Panc1 (cell line): Measurements from ENCODE around the gene HTRA3. TPM values are rescaled to one million over a fixed set of nuclear protein-coding genes. Genes with fewer than 3 reads are reported as not detected.

Experiments used
- ATAC-seq: fragments of 200-7000 bp; cut with Tn5 transposase; 2 replicates; pipeline ENCODE4 v1.9.1; 2020; ENCODE audit warnings: mild to moderate bottlenecking, moderate library complexity
- BruUV-seq: library from RNA; stranded (reverse); fragments of 400-500 nt; replicated peaks from 2 replicates; lab custom pipeline; 2021; lab: Mats Ljungman, UMichigan
- CTCF ChIA-PET: fragments of 300-600 bp; sonication (Branson Sonifier 250); formaldehyde crosslinking; loops from one replicate; lab custom pipeline; 2022; ENCODE audit warnings: antibody characterized with exemption; lab: Charles Lee
- POLR2A ChIA-PET: fragments of 300-600 bp; sonication (Branson Sonifier 250); formaldehyde crosslinking; loops from one replicate; lab custom pipeline; 2022; ENCODE audit warnings: antibody characterized with exemption; lab: Charles Lee
- DNase-seq: peaks from one replicate; pipeline ENCODE4 v3.0.0-alpha.2; 2010; ENCODE audit warnings: low read depth, low spot score
- H3K27ac ChIP-seq: 2 replicates; pipeline ENCODE4 v1.5.1; 2011; ENCODE audit warnings: mild to moderate bottlenecking, low read length, inconsistent platforms
- H3K27me3 ChIP-seq: fragments of 200-500 bp; sonication (Bioruptor generic); 2 replicates; pipeline ENCODE4 v1.6.0; 2014; ENCODE audit warnings: low read length, inconsistent platforms; ENCODE audit not compliant: control insufficient read depth, insufficient read depth
- H3K36me3 ChIP-seq: fragments of 200-500 bp; sonication (Bioruptor generic); 2 replicates; pipeline ENCODE4 v1.5.1; 2014; ENCODE audit warnings: inconsistent platforms, mild to moderate bottlenecking, low read length, moderate library complexity; ENCODE audit not compliant: control insufficient read depth, insufficient read depth
- H3K4me1 ChIP-seq: 2 replicates; pipeline ENCODE4 v1.5.1; 2011; ENCODE audit warnings: inconsistent platforms, mild to moderate bottlenecking, low read length, moderate library complexity; ENCODE audit not compliant: control insufficient read depth, insufficient read depth
- H3K4me3 ChIP-seq, 2 experiments: 2 replicates each; pipeline ENCODE4 v1.5.1; 2011 to 2012; ENCODE audit warnings: low read depth in 2 of 2, low read length in 2 of 2, mild to moderate bottlenecking in 2 of 2, inconsistent platforms in 1 of 2, moderate library complexity in 1 of 2
- H3K9me3 ChIP-seq: fragments of 200-500 bp; sonication (Bioruptor generic); 2 replicates; pipeline ENCODE4 v1.5.1; 2014; ENCODE audit warnings: low read depth, mild to moderate bottlenecking, inconsistent platforms, low read length, moderate library complexity; ENCODE audit not compliant: control insufficient read depth, insufficient read depth
- CTCF ChIP-seq: fragments of 450-650 bp; IDR thresholded peaks from 2 replicates; pipeline ENCODE4 v1.5.1; 2017; ENCODE audit warnings: mild to moderate bottlenecking
- POLR2AphosphoS5 ChIP-seq: IDR thresholded peaks from 2 replicates; pipeline ENCODE4 v1.6.1; 2012; ENCODE audit warnings: mild to moderate bottlenecking, low read depth, low read length, moderate library complexity
- REST ChIP-seq, 2 experiments: IDR thresholded peaks; 2 replicates each; pipeline ENCODE4 v1.6.1; 2011 to 2012; ENCODE audit warnings: low read depth in 2 of 2, control low read depth in 1 of 2, low read length in 1 of 2, mild to moderate bottlenecking in 1 of 2, moderate library complexity in 1 of 2; ENCODE audit not compliant: insufficient read depth in 1 of 2
- SIN3A ChIP-seq: IDR thresholded peaks from 2 replicates; pipeline ENCODE4 v1.6.1; 2012; ENCODE audit warnings: low read depth, mild to moderate bottlenecking, low read length, moderate library complexity, borderline replicate concordance; ENCODE audit not compliant: insufficient read depth
- TCF7L2 ChIP-seq: IDR thresholded peaks from 2 replicates; pipeline ENCODE4 v1.6.1; 2011; ENCODE audit warnings: mild to moderate bottlenecking, low read depth, low read length, inconsistent platforms
- in situ Hi-C: cut with HindIII; loops from 2 replicates; pipeline ENCODE4 v1.10.0; 2016; ENCODE audit warnings: low sequenced_read_pairs, low pct_unique_long_range_greater_than_20kb
- intact Hi-C: fragments of 100-400 bp; cut with micrococcal nuclease; formaldehyde crosslinking; loops from one replicate; pipeline ENCODE4 v1.10.0; 2022; ENCODE audit not compliant: unreplicated experiment
- total RNA-seq: library from RNA; stranded (reverse); gene quantifications from one replicate; pipeline ENCODE4 v1.2.1, GENCODE V29; 2021; ENCODE audit not compliant: unreplicated experiment

Gene HTRA3
- total RNA-seq, 1 experiment from 2014 or later = 0.98 TPM

GRCh38 chr4:8342651-8343261 is 73.2 kb downstream of the HTRA3 start:
- BruUV-seq = no TSS peak
- no peak overlapping the region for H3K27ac ChIP-seq
- no peak for TF ChIP-seq REST (IDR thresholded peaks at IDR 0.05; ENCODE audit: insufficient read depth in 1 of 2, low read depth in 2 of 2, low read length in 1 of 2)
- no peak for TF ChIP-seq POLR2AphosphoS5
- no peak for TF ChIP-seq SIN3A
- TF ChIP-seq TCF7L2 = no peak
- TF ChIP-seq CTCF = no peak; the same call in 1 of the 2 replicates
- no peaks in the 10 kb centered on the region for H3K27me3 ChIP-seq
- ATAC-seq = no peak
- intact Hi-C loops (no loop called here), in situ Hi-C loops (no loop called here)
- POLR2A ChIA-PET = no interaction called here
- CTCF ChIA-PET = no interaction called here
- H3K4me1 ChIP-seq = no peaks in the 10 kb centered on the region
- no peak overlapping the region for H3K4me3 ChIP-seq
- no peak for DNase-seq
- H3K36me3 ChIP-seq = no peaks in the 10 kb centered on the region
- no peaks in the 10 kb centered on the region for H3K9me3 ChIP-seq

- H3K4me1 ChIP-seq = no peaks in the 10 kb centered on the region
- no peak for TF ChIP-seq REST (IDR thresholded peaks at IDR 0.05; ENCODE audit: insufficient read depth in 1 of 2, low read depth in 2 of 2, low read length in 1 of 2)
- no peak for TF ChIP-seq SIN3A
- TF ChIP-seq POLR2AphosphoS5 = no peak
- TF ChIP-seq TCF7L2 = no peak
- no peak for TF ChIP-seq CTCF
- H3K36me3 ChIP-seq = no peaks in the 10 kb centered on the region
- H3K4me3 ChIP-seq = no peak overlapping the region
- DNase-seq (no peak), ATAC-seq (no peak)
- BruUV-seq = no TSS peak
- no peak overlapping the region for H3K27ac ChIP-seq
- no peaks in the 10 kb centered on the region for H3K27me3 ChIP-seq
- H3K9me3 ChIP-seq = no peaks in the 10 kb centered on the region
- in situ Hi-C loops (no loop called here), intact Hi-C loops (no loop called here)
- CTCF ChIA-PET = no interaction called here
- POLR2A ChIA-PET = no interaction called here
Measured at GRCh38 chr4:8343262-8343966, 73.9 kb downstream of the HTRA3 start.
